Endothelial cell of umbilical vein (primary cell): ENCODE data around the gene AFDN. TPM values are rescaled to one million over a fixed set of nuclear protein-coding genes. Genes with fewer than 3 reads are reported as not detected.

ENCODE experiments used
- BruUV-seq: library from RNA; stranded (reverse); fragments of 400-500 nt; replicated peaks from 2 replicates; lab custom pipeline; 2021; lab: Mats Ljungman, UMichigan
- CTCF ChIA-PET: fragments of 300-600, 350-600 bp; sonication (Branson Sonifier 250); formaldehyde crosslinking; loops from one replicate; lab custom pipeline; 2021; ENCODE audit warnings: antibody characterized with exemption, inconsistent platforms; lab: Charles Lee
- POLR2A ChIA-PET: fragments of 300-600, 350-600 bp; sonication (Branson Sonifier 250); formaldehyde crosslinking; loops from one replicate; lab custom pipeline; 2021; ENCODE audit warnings: antibody characterized with exemption, inconsistent platforms; lab: Charles Lee
- DNase-seq: peaks from one replicate; pipeline ENCODE4 v3.0.0-alpha.2; 2011; ENCODE audit warnings: low read depth, low spot score
- FAIRE-seq: peaks from 2 replicates; lab custom pipeline; 2011; peaks lifted over from hg19 to GRCh38; lab: Jason Lieb, UNC
- H2AFZ ChIP-seq: 2 replicates; pipeline ENCODE4 v1.6.0; 2012; ENCODE audit warnings: low read depth, low read length, control low read depth, inconsistent platforms
- H3K27ac ChIP-seq: 2 replicates; pipeline ENCODE4 v1.5.1; 2011; ENCODE audit warnings: low read depth, mild to moderate bottlenecking, control low read depth, low read length, moderate library complexity; ENCODE audit not compliant: insufficient read depth
- H3K27me3 ChIP-seq, 2 experiments: 2 replicates each; pipeline versions ENCODE4 v1.6.0 to v1.6.1; 2011; ENCODE audit warnings: low read length in 2 of 2, mixed read lengths in 1 of 2; ENCODE audit not compliant: control insufficient read depth in 2 of 2, insufficient read depth in 2 of 2
- H3K36me3 ChIP-seq, 2 experiments: 2 replicates in 1 of 2; 3 replicates in 1 of 2; pipeline ENCODE4 v1.5.1; 2011; ENCODE audit warnings: low read length in 2 of 2, mild to moderate bottlenecking in 1 of 2, moderate library complexity in 1 of 2; ENCODE audit not compliant: control insufficient read depth in 2 of 2, insufficient read depth in 2 of 2; ENCODE audit errors: extremely low read depth in 1 of 2
- H3K4me1 ChIP-seq: 3 replicates; pipeline ENCODE4 v1.5.1; 2011; ENCODE audit warnings: mild to moderate bottlenecking, low read length; ENCODE audit not compliant: control insufficient read depth, insufficient read depth; ENCODE audit errors: extremely low read depth
- H3K4me2 ChIP-seq: 2 replicates; pipeline ENCODE4 v1.6.1; 2011; ENCODE audit warnings: low read length, control low read depth, mixed read lengths; ENCODE audit not compliant: insufficient read depth
- H3K4me3 ChIP-seq, 3 experiments: fragments of 200-600 bp in 1 of 3; sonication (generic), shearing (Covaris generic) in 1 of 3; replicated peaks in 1 of 3; 2 replicates each; pipeline ENCODE4 v1.5.1; 2011 to 2016; ENCODE audit warnings: control low read depth in 3 of 3, low read length in 3 of 3, mild to moderate bottlenecking in 2 of 3, inconsistent platforms in 1 of 3, low read depth in 1 of 3, moderate library complexity in 1 of 3; ENCODE audit not compliant: insufficient read depth in 1 of 3
- H3K79me2 ChIP-seq: 2 replicates; pipeline ENCODE4 v1.6.0; 2012; ENCODE audit warnings: low read length, inconsistent platforms; ENCODE audit not compliant: control insufficient read depth, insufficient read depth
- H3K9ac ChIP-seq: replicated peaks from 2 replicates; pipeline ENCODE3; 2011; ENCODE audit warnings: low read length, control low read depth; ENCODE audit not compliant: insufficient read depth; ENCODE audit errors: extremely low read depth
- H3K9me1 ChIP-seq: replicated peaks from 3 replicates; pipeline ENCODE4 v1.6.0; 2011; ENCODE audit warnings: mild to moderate bottlenecking, low read length; ENCODE audit not compliant: control insufficient read depth, insufficient read depth; ENCODE audit errors: extremely low read depth
- H3K9me3 ChIP-seq: replicated peaks from 2 replicates; pipeline ENCODE4 v1.5.1; 2012; ENCODE audit warnings: low read length, inconsistent platforms; ENCODE audit not compliant: control insufficient read depth, insufficient read depth
- H4K20me1 ChIP-seq: replicated peaks from 2 replicates; pipeline ENCODE3; 2011; ENCODE audit warnings: mild to moderate bottlenecking, low read length; ENCODE audit not compliant: control insufficient read depth, insufficient read depth; ENCODE audit errors: extremely low read depth
- EZH2 ChIP-seq: IDR thresholded peaks from 2 replicates; pipeline ENCODE4 v1.6.1; 2012; ENCODE audit warnings: borderline replicate concordance, low read depth, mild to moderate bottlenecking, moderate library complexity, low read length, inconsistent platforms; ENCODE audit not compliant: severe bottlenecking
- FOS ChIP-seq: IDR thresholded peaks from 2 replicates; pipeline ENCODE4 v1.6.1; 2011; ENCODE audit warnings: mild to moderate bottlenecking, low read length, moderate library complexity, borderline replicate concordance; ENCODE audit not compliant: insufficient read depth
- GATA2 ChIP-seq: IDR thresholded peaks from 2 replicates; pipeline ENCODE4 v1.7.0; 2011; ENCODE audit warnings: low read depth, mild to moderate bottlenecking, moderate library complexity, mixed read lengths, low read length; ENCODE audit not compliant: insufficient read length, insufficient read depth
- JUN ChIP-seq: IDR thresholded peaks from 2 replicates; pipeline ENCODE4 v1.6.1; 2011; ENCODE audit warnings: borderline replicate concordance, low read depth; ENCODE audit not compliant: insufficient read length, insufficient read depth
- MYC ChIP-seq: IDR thresholded peaks from one replicate; pipeline ENCODE4 v1.6.1; 2011; ENCODE audit warnings: mild to moderate bottlenecking, low read depth, low read length
- POLR2A ChIP-seq: IDR thresholded peaks from 2 replicates; pipeline ENCODE4 v1.6.1; 2012; ENCODE audit warnings: low read depth, mild to moderate bottlenecking, control low read depth, low read length
- POLR2AphosphoS5 ChIP-seq: IDR thresholded peaks from 2 replicates; pipeline ENCODE4 v1.6.1; 2012; ENCODE audit warnings: low read depth, mild to moderate bottlenecking, control low read depth, low read length, moderate library complexity; ENCODE audit not compliant: insufficient read depth
- dilution Hi-C: fragments of 300-500 bp; cut with MboI; formaldehyde crosslinking; loops from one replicate; pipeline ENCODE4 v1.15.0; 2019; ENCODE audit warnings: low sequenced_read_pairs; ENCODE audit not compliant: extremely low pct_ligation_motif_present
- intact Hi-C: fragments of 100-400 bp; cut with micrococcal nuclease; formaldehyde crosslinking; loops from one replicate; pipeline ENCODE4 v1.10.0; 2022
- polyA plus RNA-seq, 4 experiments: library from polyadenylated mRNA; depleted of rRNA in 3 of 4; stranded (reverse) in 3 of 4; unstranded in 1 of 4; fragments of >200 nt; gene quantifications; 2 replicates each; pipeline versions ENCODE4 v1.2.1 to v1.2.3, GENCODE V29; 2011 to 2012; ENCODE audit warnings: missing spikeins in 1 of 4
- total RNA-seq: library from RNA; stranded (reverse); gene quantifications from 2 replicates; pipeline ENCODE4 v1.2.3, GENCODE V29; 2021
- TF ChIP-seq, protein P1 (sequence below): IDR thresholded peaks from 2 replicates; pipeline ENCODE4 v1.6.1; 2011; ENCODE audit not compliant: insufficient read depth, insufficient read length
- TF ChIP-seq, protein P2 (sequence below), 2 donors: IDR thresholded peaks; 1 replicate in 1 of 2; 2 replicates in 1 of 2; pipeline ENCODE4 v1.5.1; 2011; ENCODE audit warnings: low read length in 2 of 2, mild to moderate bottlenecking in 2 of 2, moderate library complexity in 2 of 2, control low read depth in 1 of 2, inconsistent platforms in 1 of 2, low read depth in 1 of 2; ENCODE audit not compliant: insufficient read depth in 1 of 2; ENCODE audit errors: extremely low read depth in 1 of 2

Gene AFDN
- total and polyA plus RNA-seq, 2 donors (not counting 3 experiments of a cell fraction or from before 2014, with no cell fraction given) = 31.0 to 134 TPM

DNA sequence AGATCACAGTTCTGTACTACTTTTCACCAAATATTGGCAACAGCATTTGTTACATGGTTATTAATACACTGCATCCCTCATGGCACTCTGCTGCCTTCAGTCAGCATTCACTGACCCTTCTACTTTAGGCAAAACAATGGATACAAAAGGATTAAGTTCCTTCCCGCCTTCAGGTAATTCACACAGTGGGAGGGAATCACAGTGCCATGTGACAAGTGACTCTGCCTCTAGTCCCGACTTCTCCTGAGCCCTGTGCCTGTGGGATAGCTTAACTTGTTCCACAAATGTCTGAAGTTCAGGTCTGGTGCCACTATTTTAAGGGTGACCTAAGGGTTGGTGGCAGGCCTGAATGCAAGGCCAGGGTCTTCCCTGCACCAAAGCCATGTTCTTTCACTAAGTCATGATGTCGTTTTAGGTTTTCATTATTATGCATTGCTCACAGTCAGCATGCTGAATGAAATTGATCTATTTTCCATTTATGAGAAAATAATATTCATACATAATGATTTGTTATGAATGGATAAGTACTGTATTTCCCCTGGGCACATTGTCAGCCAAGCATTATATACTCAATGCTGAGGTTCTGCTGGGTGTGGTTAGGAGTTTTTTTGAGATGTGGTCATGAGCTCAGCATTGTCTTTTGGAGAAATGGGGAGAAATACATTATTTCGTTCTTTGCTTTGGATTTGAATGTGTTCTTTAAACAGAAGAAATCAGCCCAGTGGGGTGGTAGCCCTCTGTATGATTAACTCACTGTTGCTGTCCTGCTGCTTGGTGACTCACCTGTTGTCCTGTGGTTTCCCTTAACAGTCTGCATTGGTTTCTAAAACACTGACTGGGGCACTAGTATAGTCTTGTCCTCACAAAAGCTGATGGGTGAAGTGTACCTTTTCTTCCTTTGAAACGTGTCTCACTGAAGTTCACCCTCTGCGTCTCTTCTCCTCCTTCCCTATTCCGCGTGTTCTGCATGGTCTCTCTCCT lies 66.4 kb downstream of the AFDN start:
- H3K27ac ChIP-seq = no peak overlapping the region
- no peak overlapping the region for H3K4me2 ChIP-seq
- CTCF ChIA-PET = interaction anchor here (1.2 kb wide), 1 partner anchor 542 kb away, joined by 3 read pairs; no protein-coding TSS in a partner anchor
- FAIRE-seq (no peak), DNase-seq (no peak)
- H3K79me2 ChIP-seq = no peaks in the 10 kb centered on the region
- no peak overlapping the region for H3K9ac ChIP-seq
- BruUV-seq = no TSS peak
- H3K9me1 ChIP-seq = no peaks in the 10 kb centered on the region
- TF ChIP-seq, protein P1, sequence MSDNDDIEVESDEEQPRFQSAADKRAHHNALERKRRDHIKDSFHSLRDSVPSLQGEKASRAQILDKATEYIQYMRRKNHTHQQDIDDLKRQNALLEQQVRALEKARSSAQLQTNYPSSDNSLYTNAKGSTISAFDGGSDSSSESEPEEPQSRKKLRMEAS = no peak
- TF ChIP-seq, protein P2, sequence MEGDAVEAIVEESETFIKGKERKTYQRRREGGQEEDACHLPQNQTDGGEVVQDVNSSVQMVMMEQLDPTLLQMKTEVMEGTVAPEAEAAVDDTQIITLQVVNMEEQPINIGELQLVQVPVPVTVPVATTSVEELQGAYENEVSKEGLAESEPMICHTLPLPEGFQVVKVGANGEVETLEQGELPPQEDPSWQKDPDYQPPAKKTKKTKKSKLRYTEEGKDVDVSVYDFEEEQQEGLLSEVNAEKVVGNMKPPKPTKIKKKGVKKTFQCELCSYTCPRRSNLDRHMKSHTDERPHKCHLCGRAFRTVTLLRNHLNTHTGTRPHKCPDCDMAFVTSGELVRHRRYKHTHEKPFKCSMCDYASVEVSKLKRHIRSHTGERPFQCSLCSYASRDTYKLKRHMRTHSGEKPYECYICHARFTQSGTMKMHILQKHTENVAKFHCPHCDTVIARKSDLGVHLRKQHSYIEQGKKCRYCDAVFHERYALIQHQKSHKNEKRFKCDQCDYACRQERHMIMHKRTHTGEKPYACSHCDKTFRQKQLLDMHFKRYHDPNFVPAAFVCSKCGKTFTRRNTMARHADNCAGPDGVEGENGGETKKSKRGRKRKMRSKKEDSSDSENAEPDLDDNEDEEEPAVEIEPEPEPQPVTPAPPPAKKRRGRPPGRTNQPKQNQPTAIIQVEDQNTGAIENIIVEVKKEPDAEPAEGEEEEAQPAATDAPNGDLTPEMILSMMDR (IDR thresholded peaks at IDR 0.05; ENCODE audit: extremely low read depth in 1 of 2, insufficient read depth in 1 of 2, low read depth in 1 of 2, low read length in 2 of 2) = no peak
- TF ChIP-seq EZH2 = no peak
- no peak for TF ChIP-seq MYC
- TF ChIP-seq POLR2A = no peak
- TF ChIP-seq GATA2 = no peak
- no peak for TF ChIP-seq JUN
- TF ChIP-seq POLR2AphosphoS5 = no peak
- TF ChIP-seq FOS = no peak
- H4K20me1 ChIP-seq = peaks cover 2% of the 10 kb centered on the region
- H2AFZ ChIP-seq = no peak overlapping the region
- peaks cover 5 to 8% of the 10 kb centered on the region in 2 experiments for H3K36me3 ChIP-seq
- dilution Hi-C loops (no loop called here), intact Hi-C loops (no loop called here)
- POLR2A ChIA-PET = no interaction called here
- H3K9me3 ChIP-seq = no peaks in the 10 kb centered on the region
- no peaks in the 10 kb centered on the region for H3K27me3 ChIP-seq
- no peak overlapping the region for H3K4me3 ChIP-seq
- no peaks in the 10 kb centered on the region for H3K4me1 ChIP-seq
